Measurements from ENCODE around the gene TIMM17A.

DNA sequence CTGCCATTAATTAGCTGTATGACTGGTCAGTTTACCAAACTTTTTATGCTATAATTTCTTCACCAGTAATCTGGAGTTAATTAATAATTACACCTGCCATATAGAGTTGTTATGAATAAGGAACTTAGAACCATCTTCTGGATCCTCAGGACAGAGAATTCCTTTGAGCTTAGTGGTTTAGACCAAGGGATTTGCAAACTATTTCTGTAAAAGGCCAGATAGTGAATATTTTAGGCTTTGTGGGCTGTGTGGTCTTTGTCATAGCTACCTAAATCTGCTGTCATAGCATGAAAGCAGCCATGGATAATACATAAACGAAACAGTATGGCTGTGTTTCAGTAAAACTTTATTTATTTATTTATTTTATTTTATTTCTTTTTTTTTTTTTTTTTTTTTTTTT, 9.0 kb downstream of the TIMM17A start:
- TF ChIP-seq CTCF (optimal IDR thresholded peaks at IDR 0.05 in 1 of 3, IDR thresholded peaks at IDR 0.05 in 1 of 3, conservative IDR thresholded peaks at IDR 0.05 in 1 of 3; ENCODE audit: extremely low read depth in 1 of 3, insufficient read depth in 2 of 3, low read length in 3 of 3) (no peak), EZH2 (IDR thresholded peaks at IDR 0.05; ENCODE audit: low read length) (no peak)
